ENCODE results near the gene RASGRP3.

The RASGRP3 gene

GRCh38 chr2:33560017-33560416, 83.6 kb downstream of the RASGRP3 start:
- Histone ChIP-seq H3K9me2 (ENCODE audit: low read depth, low read length) (no peaks in the 10 kb centered on the region), H3K9ac (ENCODE audit: low read length) (no peak overlapping the region), H3K79me2 (ENCODE audit: insufficient read depth, low read length) (no peaks in the 10 kb centered on the region), H3K4me2 (ENCODE audit: low read length) (no peak overlapping the region), H4K20me1 (ENCODE audit: insufficient read depth, low read length) (no peaks in the 10 kb centered on the region), H3K4me3 (ENCODE audit: low read depth, low read length, poor library complexity, severe bottlenecking) (no peak overlapping the region), H2AFZ (ENCODE audit: low read length) (no peak overlapping the region), H3K27ac (ENCODE audit: low read depth, low read length, poor library complexity, severe bottlenecking) (no peak overlapping the region), H3F3A (ENCODE audit: insufficient read depth, low read length) (no peaks in the 10 kb centered on the region), H3K4me1 (ENCODE audit: insufficient read depth, low read length, severe bottlenecking) (peaks cover 1% of the 10 kb centered on the region), H3K9me3 (ENCODE audit: low read length) (no peaks in the 10 kb centered on the region), H3K36me3 (ENCODE audit: insufficient read depth, low read length) (peaks cover 18% of the 10 kb centered on the region; the same call in 1 of the 2 replicates), H3K27me3 (ENCODE audit: insufficient read depth, low read length) (no peaks in the 10 kb centered on the region)
- TF ChIP-seq CTCF (IDR thresholded peaks at IDR 0.05; ENCODE audit: low read length), result no peak
- TF ChIP-seq EZH2 (IDR thresholded peaks at IDR 0.05; ENCODE audit: borderline replicate concordance, low read length), result no peak

- Histone ChIP-seq H3K4me1 (ENCODE audit: insufficient read depth, low read length, severe bottlenecking) (no peaks in the 10 kb centered on the region), H3K9me2 (ENCODE audit: low read depth, low read length) (no peaks in the 10 kb centered on the region), H3F3A (ENCODE audit: insufficient read depth, low read length) (no peaks in the 10 kb centered on the region), H3K4me3 (ENCODE audit: low read depth, low read length, poor library complexity, severe bottlenecking) (no peak overlapping the region), H3K27me3 (ENCODE audit: insufficient read depth, low read length) (no peaks in the 10 kb centered on the region), H3K9ac (ENCODE audit: low read length) (no peak overlapping the region), H3K27ac (ENCODE audit: low read depth, low read length, poor library complexity, severe bottlenecking) (no peak overlapping the region), H3K4me2 (ENCODE audit: low read length) (no peak overlapping the region), H3K36me3 (ENCODE audit: insufficient read depth, low read length) (peaks cover 24% of the 10 kb centered on the region; the same call in 1 of the 2 replicates), H3K79me2 (ENCODE audit: insufficient read depth, low read length) (no peaks in the 10 kb centered on the region), H2AFZ (ENCODE audit: low read length) (no peak overlapping the region), H3K9me3 (ENCODE audit: low read length) (no peaks in the 10 kb centered on the region), H4K20me1 (ENCODE audit: insufficient read depth, low read length) (no peaks in the 10 kb centered on the region)
- TF ChIP-seq EZH2 (IDR thresholded peaks at IDR 0.05; ENCODE audit: borderline replicate concordance, low read length) (no peak), CTCF (IDR thresholded peaks at IDR 0.05; ENCODE audit: low read length) (no peak)
Observed at GRCh38 chr2:33561872-33562271, 85.4 kb downstream of the RASGRP3 start.

- no peaks in the 10 kb centered on the region for H3K9me3 ChIP-seq (ENCODE audit: low read length)
- no peaks in the 10 kb centered on the region for H3F3A ChIP-seq (ENCODE audit: insufficient read depth, low read length)
- no peak overlapping the region for H3K4me3 ChIP-seq (ENCODE audit: low read depth, low read length, poor library complexity, severe bottlenecking)
- TF ChIP-seq CTCF (IDR thresholded peaks at IDR 0.05; ENCODE audit: low read length) (no peak), EZH2 (IDR thresholded peaks at IDR 0.05; ENCODE audit: borderline replicate concordance, low read length) (no peak)
- H3K27ac ChIP-seq (ENCODE audit: low read depth, low read length, poor library complexity, severe bottlenecking), result no peak overlapping the region
- no peaks in the 10 kb centered on the region for H3K79me2 ChIP-seq (ENCODE audit: insufficient read depth, low read length)
- H3K36me3 ChIP-seq (ENCODE audit: insufficient read depth, low read length), result no peaks in the 10 kb centered on the region
- no peaks in the 10 kb centered on the region for H3K27me3 ChIP-seq (ENCODE audit: insufficient read depth, low read length)
- H3K9ac ChIP-seq (ENCODE audit: low read length), result no peak overlapping the region
- no peaks in the 10 kb centered on the region for H4K20me1 ChIP-seq (ENCODE audit: insufficient read depth, low read length)
- H3K4me2 ChIP-seq (ENCODE audit: low read length), result no peak overlapping the region
- H3K4me1 ChIP-seq (ENCODE audit: insufficient read depth, low read length, severe bottlenecking), result peaks cover 3% of the 10 kb centered on the region
- no peak overlapping the region for H2AFZ ChIP-seq (ENCODE audit: low read length)
- H3K9me2 ChIP-seq (ENCODE audit: low read depth, low read length), result no peaks in the 10 kb centered on the region
Observed at GRCh38 chr2:33570681-33571080, 94.2 kb downstream of the RASGRP3 start.
